Activated T-cell treated with anti-CD3 and anti-CD28 coated beads, Interleukin-2, amount 50 U/mL, for 1 hour (primary cell): Measurements from ENCODE around the gene ARFGAP1.

Experiments
- DNase-seq: peaks from one replicate; pipeline ENCODE4 v3.0.0-alpha.2; 2020

Gene ARFGAP1

GRCh38 chr20:63272105-63273058 is at the start of gene ARFGAP1:
TSS of gene ARFGAP1 (plus strand) at chr20:63272813. CDS start at chr20:63275581, 2,768 bp downstream.
- DNase-seq: peak; percentile 88

DNA sequence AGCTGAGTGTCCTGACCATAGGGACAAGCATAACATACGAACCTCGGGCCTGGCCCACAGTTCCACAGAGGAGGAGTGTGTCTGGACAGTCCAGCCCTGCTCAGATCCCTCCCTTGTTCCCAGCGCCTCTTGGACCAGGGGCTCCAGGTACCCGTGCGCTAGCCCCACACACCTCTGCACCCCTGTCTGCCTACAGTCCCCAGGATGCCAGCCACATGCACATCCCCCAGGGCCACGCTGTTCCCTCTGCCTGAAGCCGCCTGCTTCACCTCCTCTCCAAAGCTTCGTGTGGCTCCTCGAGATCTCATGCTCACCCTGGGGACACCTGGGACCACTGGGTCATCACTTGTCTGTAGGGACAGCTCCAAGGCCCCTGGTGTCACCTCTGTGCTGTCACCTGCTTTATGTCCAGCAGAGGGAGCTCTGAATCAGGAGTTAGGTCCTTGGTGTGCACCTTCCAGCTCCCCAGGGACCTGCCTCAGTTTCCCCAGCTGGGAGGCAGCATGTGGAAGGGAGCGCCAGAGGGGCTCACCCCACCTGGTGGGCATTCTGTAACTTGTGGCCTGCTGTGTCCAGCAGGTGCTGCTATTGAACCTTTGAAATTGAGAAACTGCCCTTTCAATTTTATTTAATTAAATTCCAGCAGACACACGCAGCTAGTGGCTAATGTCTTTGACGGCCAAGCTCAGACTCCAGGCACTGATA is 49.3 kb upstream of the ARFGAP1 start:
- DNase-seq: peak; percentile 46

- DNase-seq: no peak
Observed at GRCh38 chr20:63223826-63224207, 48.8 kb upstream of the ARFGAP1 start.

- no peak for DNase-seq
Observed at GRCh38 chr20:63224412-63225081, 48.1 kb upstream of the ARFGAP1 start.

DNA sequence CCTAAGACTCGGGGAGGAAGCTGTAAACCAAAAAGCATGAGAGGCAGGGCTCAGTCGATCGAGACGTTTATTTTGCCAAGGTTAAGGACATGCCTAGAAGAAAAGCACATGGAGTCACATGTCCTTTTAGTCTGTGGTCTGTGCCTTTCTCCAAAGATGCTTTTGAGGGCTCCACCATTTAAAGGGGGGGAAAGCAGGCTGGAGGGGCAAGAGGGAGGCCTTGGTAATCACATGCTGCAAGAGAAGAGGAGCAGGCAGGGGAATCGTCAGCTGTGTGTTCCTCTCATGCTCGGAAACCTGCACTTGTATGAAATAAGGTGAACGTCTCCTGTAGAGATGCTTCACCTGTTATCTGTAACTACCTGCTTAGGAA is 47.5 kb upstream of the ARFGAP1 start:
- no peak for DNase-seq

DNA sequence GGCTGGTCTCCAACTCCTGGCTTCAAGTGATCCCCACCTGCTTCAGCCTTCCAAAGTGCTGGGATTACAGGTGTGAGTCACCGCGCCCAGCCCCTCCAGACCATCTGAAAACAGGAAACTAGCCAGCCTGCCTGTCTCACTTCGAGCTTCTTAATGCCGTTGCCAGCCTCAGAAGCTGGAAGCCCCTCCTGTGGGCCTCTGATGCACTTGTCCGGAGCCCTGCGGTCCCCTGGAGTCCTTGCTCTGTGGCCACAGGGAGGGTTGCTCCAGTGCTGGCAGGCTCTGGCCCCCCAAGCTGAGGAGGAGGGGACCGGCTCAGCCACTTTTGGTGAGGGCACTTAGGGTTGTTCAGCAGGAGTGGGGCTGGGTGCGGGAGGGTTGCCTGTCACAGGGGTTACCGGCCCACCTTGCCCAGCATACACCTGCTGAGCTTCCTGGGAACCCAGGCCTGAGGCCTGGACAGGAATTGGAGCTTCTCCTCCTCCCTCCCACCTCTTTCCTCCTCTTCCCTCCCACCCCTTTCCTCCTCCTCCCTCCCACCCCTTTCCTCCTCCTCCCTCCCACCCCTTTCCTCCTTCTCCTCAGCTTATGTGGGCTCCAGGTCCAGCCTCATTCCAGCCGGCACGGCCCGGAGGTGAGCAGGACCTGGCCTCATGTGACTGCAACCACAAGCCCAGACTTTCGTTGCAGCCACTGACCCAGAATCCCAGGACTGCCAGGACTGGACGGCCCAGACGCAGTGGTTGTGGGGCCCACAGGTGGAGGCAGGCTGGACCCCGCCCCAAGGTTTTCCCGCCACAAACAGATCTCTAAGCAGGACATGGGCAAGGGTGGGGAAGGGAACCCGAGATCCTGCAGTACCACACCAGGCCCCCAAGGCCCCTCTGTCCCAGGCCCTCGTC is 46.3 kb upstream of the ARFGAP1 start:
- no peak for DNase-seq

DNA sequence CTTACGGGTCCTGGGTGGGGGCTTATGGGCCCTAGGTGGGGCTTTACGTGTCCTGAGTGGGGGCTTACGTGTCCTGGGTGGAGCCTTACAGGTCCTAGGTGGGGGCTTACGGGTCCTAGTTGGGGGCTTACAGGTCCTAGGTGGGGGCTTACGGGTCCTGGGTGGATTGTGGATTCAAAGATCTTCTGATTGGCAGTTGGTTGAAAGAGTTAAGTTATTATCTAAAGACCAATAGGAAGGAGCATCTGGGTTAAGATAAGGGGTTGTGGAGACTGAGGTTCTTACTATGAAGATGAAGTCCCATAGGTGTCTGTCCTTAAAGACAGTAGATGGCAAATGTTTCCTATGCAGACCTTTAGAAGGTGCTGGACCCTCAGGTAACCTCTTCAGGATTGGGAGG is 45.4 kb upstream of the ARFGAP1 start:
- no peak for DNase-seq

GRCh38 chr20:63228806-63229205 is 43.8 kb upstream of the ARFGAP1 start:
- no peak for DNase-seq

- no peak for DNase-seq
Observed at GRCh38 chr20:63230800-63231268, 41.8 kb upstream of the ARFGAP1 start.

DNA sequence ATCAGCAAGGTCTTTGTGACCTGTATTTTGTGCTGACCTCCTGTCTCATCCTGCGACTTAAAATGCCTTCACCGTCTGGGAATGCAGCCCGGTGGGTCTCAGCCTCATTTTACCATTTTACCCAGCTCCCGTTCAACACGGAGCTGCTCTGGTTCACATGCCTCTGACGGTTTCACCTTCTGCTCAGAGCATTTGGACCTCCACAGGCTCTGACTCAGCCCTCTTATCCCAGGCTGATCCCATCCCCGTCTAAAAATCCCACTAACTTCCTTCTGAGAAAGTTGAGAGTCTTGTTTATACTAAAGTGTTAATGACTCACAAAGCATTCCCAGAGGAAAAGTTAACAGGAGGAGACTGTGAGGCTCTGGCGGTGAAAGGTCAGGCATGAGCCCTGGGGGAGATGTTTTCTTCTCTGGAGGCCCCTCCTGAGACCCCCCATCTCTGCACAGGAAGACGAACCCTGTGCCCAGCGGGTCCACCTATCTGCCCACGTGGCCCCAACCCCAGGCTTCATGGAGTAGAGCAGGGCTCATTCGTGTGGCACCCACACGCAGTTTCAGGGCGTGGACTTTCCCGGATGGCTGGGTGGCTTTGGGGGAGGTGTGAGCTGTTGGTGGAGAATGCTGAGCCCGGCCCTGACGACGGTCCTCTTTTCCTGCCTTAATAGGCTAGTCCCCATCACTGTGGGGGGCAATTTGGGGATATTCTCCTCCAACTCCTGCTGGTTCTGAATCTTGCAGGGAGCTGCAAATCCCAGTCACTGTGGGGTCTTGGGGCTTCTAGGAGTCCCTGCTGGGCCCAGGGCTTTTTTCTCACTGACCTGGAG is 40.2 kb upstream of the ARFGAP1 start:
- DNase-seq: no peak

DNA sequence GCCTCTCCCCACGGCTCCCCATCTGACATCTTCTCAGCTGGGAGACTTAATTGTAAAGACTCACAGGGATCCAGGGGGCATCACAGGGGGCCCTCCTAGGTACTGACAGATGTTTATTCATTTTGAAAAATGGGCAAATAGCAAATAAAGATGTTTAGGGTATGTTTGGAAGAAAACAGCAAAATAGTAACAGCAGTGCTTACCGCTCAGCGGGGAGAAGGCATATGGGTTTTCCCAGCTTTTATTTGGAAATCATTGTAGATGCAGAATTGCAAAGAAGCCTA is 39.6 kb upstream of the ARFGAP1 start:
- DNase-seq: no peak

- DNase-seq: no peak
Observed at GRCh38 chr20:63233924-63234323, 38.7 kb upstream of the ARFGAP1 start.

DNA sequence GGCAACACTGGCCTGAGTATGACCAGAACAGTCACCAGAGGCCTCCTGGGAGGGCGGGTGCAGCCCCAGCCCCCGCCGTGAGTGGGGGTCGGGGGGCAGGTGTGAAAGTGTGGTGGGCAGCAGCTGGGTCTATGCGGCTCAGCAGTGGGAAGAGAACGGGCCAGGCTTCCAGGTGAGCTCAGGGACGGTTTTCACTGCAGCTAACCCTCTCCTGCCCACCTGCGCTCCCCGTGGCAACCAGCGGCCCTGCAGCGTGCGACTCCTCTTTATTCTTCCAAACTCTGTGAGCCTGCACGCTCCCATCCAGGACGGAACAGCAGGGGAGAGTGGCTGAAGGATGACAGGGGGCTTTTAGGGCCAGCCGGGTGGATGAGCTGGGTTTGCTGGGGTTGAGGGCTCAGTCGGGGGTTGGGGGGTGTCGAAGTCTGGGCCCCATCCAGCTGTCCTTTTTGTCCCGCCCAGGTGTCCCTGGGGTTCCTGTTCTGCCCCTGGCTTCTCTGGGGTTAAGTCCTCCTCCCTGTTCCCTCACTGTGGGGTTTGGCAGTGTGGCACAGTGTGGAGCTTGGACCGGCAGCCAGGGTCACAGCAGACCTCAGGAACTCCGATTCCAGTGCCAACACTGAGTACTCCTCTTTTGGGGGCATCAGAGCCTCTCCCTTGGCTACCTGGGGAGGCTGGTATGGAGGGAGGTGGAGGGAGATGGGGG is 37.8 kb upstream of the ARFGAP1 start:
- peak; percentile 31 for DNase-seq

DNA sequence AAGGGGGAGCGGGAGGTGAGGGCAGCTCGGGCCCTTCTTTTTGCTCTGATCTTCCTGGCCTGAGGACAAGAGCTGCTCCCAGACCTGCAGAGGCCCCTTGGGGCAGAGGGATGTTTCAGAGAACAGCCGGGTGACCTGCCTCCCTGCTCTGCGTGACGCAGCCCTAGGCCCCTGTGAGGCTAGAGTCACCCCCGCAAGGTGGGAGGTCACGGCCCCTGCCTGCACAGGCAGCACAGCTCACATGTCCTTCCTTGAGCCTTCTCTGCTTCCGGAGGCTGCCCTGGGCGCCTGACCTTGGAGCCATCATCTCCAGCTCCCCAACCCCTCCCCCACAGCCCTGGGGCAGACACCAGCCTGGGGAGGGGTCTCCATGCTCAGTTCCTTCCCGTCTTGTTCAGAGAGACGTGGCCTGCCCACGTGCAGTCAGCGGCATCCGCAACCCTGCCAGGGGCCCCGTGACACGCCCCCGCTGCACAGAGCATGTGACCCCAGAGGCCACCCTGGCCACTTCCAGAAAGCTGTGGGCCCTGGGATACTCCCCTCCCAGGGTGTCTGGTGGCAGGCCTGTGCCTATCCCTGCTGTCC is 37.1 kb upstream of the ARFGAP1 start, which contains the start of gene BIRC7:
Gene BIRC7 (plus strand): TSS at position 507 of the 585 bp plus-strand sequence. CDS start 192 bp downstream, outside the sequence.
- no peak for DNase-seq

DNA sequence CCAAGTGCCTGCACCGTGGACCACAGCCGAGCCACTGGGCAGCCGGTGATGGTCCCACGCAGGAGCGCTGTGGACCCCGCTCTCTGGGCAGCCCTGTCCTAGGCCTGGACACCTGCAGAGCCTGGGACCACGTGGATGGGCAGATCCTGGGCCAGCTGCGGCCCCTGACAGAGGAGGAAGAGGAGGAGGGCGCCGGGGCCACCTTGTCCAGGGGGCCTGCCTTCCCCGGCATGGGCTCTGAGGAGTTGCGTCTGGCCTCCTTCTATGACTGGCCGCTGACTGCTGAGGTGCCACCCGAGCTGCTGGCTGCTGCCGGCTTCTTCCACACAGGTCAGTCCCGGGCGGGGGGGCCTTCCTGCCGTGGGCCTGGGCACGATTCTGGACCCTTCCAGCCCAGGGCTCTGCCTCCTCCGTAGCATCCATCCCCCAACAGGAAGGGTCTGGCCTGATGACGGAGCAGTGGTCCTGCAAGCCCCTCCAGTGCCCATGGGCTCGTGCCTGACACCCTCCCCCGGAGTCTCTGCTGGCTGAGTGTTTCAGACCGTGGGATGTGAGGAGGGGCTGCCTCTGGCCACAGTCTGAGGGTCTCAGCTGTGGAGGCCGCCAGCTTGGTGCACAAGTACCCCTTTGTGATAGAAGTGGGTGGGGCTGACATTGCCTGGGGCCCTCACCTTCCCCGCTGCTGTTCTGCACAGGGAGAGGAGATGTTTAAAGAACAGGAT is 36.3 kb upstream of the ARFGAP1 start:
- DNase-seq: no peak

GRCh38 chr20:63238031-63238430 is 34.6 kb upstream of the ARFGAP1 start:
- DNase-seq: no peak

GRCh38 chr20:63238514-63239125 is 34.0 kb upstream of the ARFGAP1 start:
- DNase-seq: no peak

DNA sequence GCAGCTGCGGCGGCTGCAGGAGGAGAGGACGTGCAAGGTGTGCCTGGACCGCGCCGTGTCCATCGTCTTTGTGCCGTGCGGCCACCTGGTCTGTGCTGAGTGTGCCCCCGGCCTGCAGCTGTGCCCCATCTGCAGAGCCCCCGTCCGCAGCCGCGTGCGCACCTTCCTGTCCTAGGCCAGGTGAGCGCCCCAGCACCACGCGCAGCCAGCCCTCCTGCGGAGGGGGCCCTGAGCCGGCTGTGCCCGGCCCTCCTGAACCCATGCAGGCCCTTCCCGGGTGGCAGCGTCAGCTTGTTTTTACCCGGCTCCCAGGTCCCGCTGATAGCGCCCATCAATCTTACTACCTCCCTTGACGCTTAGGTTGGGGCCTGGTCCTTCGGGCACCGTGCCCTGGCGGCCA is 33.2 kb upstream of the ARFGAP1 start:
- no peak for DNase-seq

- DNase-seq: no peak
Observed at GRCh38 chr20:63240004-63240403, 32.6 kb upstream of the ARFGAP1 start.
